ENCODE measurements around the gene PRL. TPM values are rescaled to one million over a fixed set of nuclear protein-coding genes. Genes with fewer than 3 reads are reported as not detected.

Gene PRL
- total and polyA plus RNA-seq, 2 donors: 1.1 to 10.5 TPM

DNA sequence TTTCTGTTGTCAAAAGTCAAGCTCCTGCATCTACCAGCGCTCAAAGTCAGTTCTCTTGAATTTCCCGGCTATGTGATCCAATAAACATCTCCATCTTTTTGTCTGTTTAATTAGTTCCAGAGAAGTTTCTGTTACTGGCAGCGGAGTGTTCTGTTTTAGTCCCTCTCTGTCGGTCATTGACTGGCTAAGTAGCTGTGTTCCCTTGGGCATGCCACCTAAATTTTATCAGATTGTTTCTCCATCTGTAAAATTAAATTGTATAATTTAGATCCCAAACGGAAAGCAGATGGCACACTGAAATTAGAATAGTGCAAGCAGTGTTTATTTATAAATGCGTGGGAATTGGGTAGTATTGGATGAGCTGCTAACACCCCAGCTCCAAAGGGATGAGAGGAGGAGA, 29.7 kb upstream of the PRL start:
- Histone ChIP-seq H3K27ac (ENCODE audit: low read depth in 1 of 2, low read length in 1 of 2) (no peak overlapping the region), H3K27me3 (ENCODE audit: control insufficient read depth in 2 of 2, insufficient read depth in 1 of 2, low read length in 1 of 2) (no peaks in the 10 kb centered on the region), H3K4me1 (ENCODE audit: control insufficient read depth in 2 of 2, insufficient read depth in 2 of 2, low read length in 2 of 2) (no peaks in the 10 kb centered on the region), H3K9me3 (ENCODE audit: control insufficient read depth in 2 of 2, insufficient read depth in 1 of 2, low read length in 1 of 2) (peaks cover 0 to 2% of the 10 kb centered on the region in 2 donors), H3K4me3 (ENCODE audit: low read length in 2 of 2) (no peak overlapping the region), H3K36me3 (ENCODE audit: control insufficient read depth in 2 of 2, insufficient read depth in 2 of 2, low read length in 1 of 2) (no peaks in the 10 kb centered on the region)
- no peak for DNase-seq (ENCODE audit: low read depth in 6 of 9, low spot score in 9 of 9)
- 97% methylated on average over 6 of the region's 6 CpGs for WGBS

DNA sequence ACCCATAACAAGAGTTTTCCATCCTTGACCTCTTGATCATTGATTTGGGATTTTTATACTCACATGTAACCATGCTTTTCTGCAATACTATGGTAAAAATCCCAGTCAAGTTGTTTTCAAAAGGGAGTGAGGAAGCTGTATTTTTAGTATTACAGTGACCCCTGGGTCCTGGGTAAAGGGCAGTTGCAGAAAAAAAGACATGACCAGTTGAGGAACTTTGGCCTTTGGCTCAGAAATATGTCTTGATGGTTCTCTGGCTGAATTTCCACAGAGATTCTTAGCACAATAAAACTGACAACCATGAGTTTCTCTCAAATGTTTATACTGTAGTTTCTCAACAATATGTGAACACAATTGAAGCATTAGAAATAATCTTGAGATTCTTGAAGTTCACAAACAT, 28.6 kb upstream of the PRL start:
- Histone ChIP-seq H3K27me3 (ENCODE audit: control insufficient read depth in 2 of 2, insufficient read depth in 1 of 2, low read length in 1 of 2) (no peaks in the 10 kb centered on the region), H3K4me1 (ENCODE audit: control insufficient read depth in 2 of 2, insufficient read depth in 2 of 2, low read length in 2 of 2) (no peaks in the 10 kb centered on the region), H3K36me3 (ENCODE audit: control insufficient read depth in 2 of 2, insufficient read depth in 2 of 2, low read length in 1 of 2) (no peaks in the 10 kb centered on the region), H3K9me3 (ENCODE audit: control insufficient read depth in 2 of 2, insufficient read depth in 1 of 2, low read length in 1 of 2) (peaks cover 0 to 2% of the 10 kb centered on the region in 2 donors), H3K4me3 (ENCODE audit: low read length in 2 of 2) (no peak overlapping the region), H3K27ac (ENCODE audit: low read depth in 1 of 2, low read length in 1 of 2) (no peak overlapping the region)
- DNase-seq (ENCODE audit: low read depth in 6 of 9, low spot score in 9 of 9): no peak

DNA sequence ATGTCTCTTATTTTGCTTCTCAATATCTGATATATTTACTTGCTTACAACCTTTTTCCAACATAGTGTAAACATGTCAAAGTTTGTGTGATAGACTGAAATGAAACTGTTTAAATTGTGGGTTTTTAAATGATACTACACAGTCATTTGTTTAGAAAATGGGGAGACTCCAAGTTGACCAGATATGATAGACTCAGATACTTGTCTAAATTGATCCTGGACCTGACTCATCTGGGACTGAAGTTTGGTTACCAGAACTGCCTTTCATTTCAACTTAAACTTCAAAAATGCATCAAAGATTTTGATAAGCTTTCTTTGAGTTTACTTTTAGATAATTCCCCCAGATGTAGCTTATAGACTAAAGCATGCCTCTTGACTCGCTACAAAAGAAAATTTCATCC, 27.0 kb upstream of the PRL start:
- Histone ChIP-seq H3K9me3 (ENCODE audit: control insufficient read depth in 2 of 2, insufficient read depth in 1 of 2, low read length in 1 of 2) (no peaks in the 10 kb centered on the region), H3K27ac (ENCODE audit: low read depth in 1 of 2, low read length in 1 of 2) (no peak overlapping the region), H3K27me3 (ENCODE audit: control insufficient read depth in 2 of 2, insufficient read depth in 1 of 2, low read length in 1 of 2) (no peaks in the 10 kb centered on the region), H3K4me1 (ENCODE audit: control insufficient read depth in 2 of 2, insufficient read depth in 2 of 2, low read length in 2 of 2) (no peaks in the 10 kb centered on the region), H3K4me3 (ENCODE audit: low read length in 2 of 2) (no peak overlapping the region), H3K36me3 (ENCODE audit: control insufficient read depth in 2 of 2, insufficient read depth in 2 of 2, low read length in 1 of 2) (no peaks in the 10 kb centered on the region)
- 97% methylated on average over 1 of the region's 1 CpG for WGBS
- DNase-seq (ENCODE audit: low read depth in 6 of 9, low spot score in 9 of 9): no peak

DNA sequence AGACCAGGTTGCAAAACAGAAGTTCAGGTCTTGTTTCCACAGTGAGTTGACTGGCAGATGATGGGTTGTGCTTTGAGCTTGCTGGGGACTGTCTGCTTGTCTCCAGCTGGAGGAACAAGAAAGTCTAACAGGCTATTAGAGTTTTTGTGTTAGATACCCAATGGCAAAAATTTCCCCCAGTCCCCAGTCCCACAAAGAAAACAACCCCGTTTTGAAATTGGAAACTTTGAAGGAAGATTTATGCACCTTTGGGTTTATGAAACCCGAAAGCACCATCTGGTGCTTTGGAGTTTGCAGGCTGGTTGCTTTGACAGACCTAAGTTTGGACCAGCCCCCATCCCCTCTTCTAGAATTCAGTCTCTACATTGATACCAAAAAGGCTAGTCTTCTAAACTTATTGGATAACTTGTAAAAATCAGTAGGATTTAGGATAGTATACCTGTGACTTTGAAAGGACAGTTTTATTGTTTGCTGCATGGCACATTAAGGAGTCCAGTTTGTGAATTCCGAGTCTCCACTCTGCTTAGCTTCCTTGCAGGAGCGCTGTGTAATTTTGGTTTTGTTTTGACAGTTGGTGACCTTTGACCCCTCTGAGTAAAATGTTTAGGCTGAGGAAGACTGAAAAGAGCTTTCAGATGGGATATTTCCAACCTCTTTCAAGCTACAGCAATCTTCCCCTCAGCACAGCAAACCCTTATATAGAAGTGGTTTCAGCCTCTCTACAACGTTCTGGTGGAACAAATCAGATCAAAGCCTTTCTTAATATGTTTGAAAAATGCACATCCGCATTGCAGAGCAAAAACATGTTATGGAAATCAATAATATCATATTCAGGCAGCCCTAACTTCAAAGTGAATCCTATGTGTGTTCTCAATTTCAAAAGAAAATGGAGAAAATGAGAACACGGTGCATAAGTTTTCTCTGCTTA, 25.5 kb upstream of the PRL start:
- WGBS: 79% methylated on average over 7 of the region's 7 CpGs
- Histone ChIP-seq H3K36me3 (ENCODE audit: control insufficient read depth in 2 of 2, insufficient read depth in 2 of 2, low read length in 1 of 2) (no peaks in the 10 kb centered on the region), H3K9me3 (ENCODE audit: control insufficient read depth in 2 of 2, insufficient read depth in 1 of 2, low read length in 1 of 2) (peaks cover 0 to 7% of the 10 kb centered on the region in 2 donors), H3K27ac (ENCODE audit: low read depth in 1 of 2, low read length in 1 of 2) (no peak overlapping the region), H3K27me3 (ENCODE audit: control insufficient read depth in 2 of 2, insufficient read depth in 1 of 2, low read length in 1 of 2) (no peaks in the 10 kb centered on the region), H3K4me1 (ENCODE audit: control insufficient read depth in 2 of 2, insufficient read depth in 2 of 2, low read length in 2 of 2) (no peaks in the 10 kb centered on the region), H3K4me3 (ENCODE audit: low read length in 2 of 2) (no peak overlapping the region)
- no peak for DNase-seq (ENCODE audit: low read depth in 6 of 9, low spot score in 9 of 9)

DNA sequence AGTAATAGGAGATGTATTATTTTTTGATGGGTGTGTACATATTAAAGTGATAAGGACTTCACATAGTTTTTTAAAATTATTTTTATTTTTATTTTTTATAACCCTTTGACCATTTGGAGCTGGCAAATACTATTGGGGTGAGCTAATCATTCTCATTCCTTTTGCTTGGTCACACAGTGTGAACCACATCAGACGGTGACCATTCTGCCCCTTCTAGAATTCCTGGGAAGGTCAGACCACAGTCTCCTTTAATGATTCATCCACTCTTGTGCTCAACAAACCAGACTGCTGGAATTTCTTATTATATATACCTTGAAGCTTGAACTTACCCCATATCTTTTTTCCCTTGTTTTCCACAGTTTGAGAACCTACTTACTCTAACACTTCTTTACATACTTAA, 23.9 kb upstream of the PRL start:
- Histone ChIP-seq H3K4me3 (ENCODE audit: low read length in 2 of 2) (no peak overlapping the region), H3K27ac (ENCODE audit: low read depth in 1 of 2, low read length in 1 of 2) (no peak overlapping the region), H3K27me3 (ENCODE audit: control insufficient read depth in 2 of 2, insufficient read depth in 1 of 2, low read length in 1 of 2) (no peaks in the 10 kb centered on the region), H3K9me3 (ENCODE audit: control insufficient read depth in 2 of 2, insufficient read depth in 1 of 2, low read length in 1 of 2) (peaks cover 0 to 7% of the 10 kb centered on the region in 2 donors), H3K36me3 (ENCODE audit: control insufficient read depth in 2 of 2, insufficient read depth in 2 of 2, low read length in 1 of 2) (no peaks in the 10 kb centered on the region), H3K4me1 (ENCODE audit: control insufficient read depth in 2 of 2, insufficient read depth in 2 of 2, low read length in 2 of 2) (no peaks in the 10 kb centered on the region)
- WGBS: 98% methylated on average over 1 of the region's 1 CpG
- no peak for DNase-seq (ENCODE audit: low read depth in 6 of 9, low spot score in 9 of 9)

DNA sequence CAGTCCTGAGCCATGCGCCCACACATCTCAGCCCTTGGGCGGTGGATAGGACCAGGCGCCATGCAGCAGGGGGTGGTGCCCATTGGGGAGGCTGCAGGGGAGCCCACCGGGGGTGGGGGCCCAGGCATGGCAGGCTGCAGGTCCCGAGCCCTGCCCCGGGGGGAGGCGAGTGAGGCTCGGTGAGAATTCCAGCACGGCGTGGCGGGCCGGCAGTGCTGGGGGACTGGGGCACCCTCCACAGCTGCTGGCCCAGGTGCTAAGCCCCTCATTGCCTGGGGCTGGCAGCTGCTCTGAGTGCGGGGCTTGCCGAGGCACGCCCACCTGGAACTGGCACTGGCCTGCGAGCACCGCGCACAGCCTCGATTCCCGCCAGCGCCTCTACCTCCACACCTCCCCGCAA, 21.6 kb upstream of the PRL start:
- H3K36me3 ChIP-seq (ENCODE audit: control insufficient read depth in 2 of 2, insufficient read depth in 2 of 2, low read length in 1 of 2): no peaks in the 10 kb centered on the region
- H3K27ac ChIP-seq (ENCODE audit: low read depth in 1 of 2, low read length in 1 of 2): no peak overlapping the region
- H3K9me3 ChIP-seq (ENCODE audit: control insufficient read depth in 2 of 2, insufficient read depth in 1 of 2, low read length in 1 of 2): peaks cover 0 to 12% of the 10 kb centered on the region in 2 donors
- WGBS: 90% methylated on average over 22 of the region's 22 CpGs
- no peak overlapping the region for H3K4me3 ChIP-seq (ENCODE audit: low read length in 2 of 2)
- H3K27me3 ChIP-seq (ENCODE audit: control insufficient read depth in 2 of 2, insufficient read depth in 1 of 2, low read length in 1 of 2): no peaks in the 10 kb centered on the region
- no peak for DNase-seq (ENCODE audit: low read depth in 6 of 9, low spot score in 9 of 9)
- no peaks in the 10 kb centered on the region for H3K4me1 ChIP-seq (ENCODE audit: control insufficient read depth in 2 of 2, insufficient read depth in 2 of 2, low read length in 2 of 2)

DNA sequence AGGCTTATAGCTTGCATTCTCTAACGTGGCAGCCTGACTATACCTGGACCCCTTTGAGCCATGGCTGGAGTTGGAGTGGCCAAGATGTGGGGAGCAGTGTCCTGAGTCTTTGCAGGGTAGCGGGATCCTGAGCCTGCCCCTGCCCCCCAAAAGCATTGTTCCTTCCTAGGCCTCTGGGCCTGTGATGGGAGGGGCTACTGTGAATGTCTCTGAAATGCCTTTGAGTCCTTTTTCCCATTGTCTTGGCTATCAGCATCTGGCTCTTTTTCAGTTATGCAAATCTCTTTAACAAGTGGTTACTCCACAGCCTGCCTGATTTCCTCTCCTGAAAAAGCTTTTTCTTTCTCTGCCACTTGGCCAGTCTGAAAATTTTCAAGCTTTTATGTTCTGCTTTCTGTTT, 17.0 kb upstream of the PRL start:
- H3K4me3 ChIP-seq (ENCODE audit: low read length in 2 of 2): no peak overlapping the region
- H3K4me1 ChIP-seq (ENCODE audit: control insufficient read depth in 2 of 2, insufficient read depth in 2 of 2, low read length in 2 of 2): no peaks in the 10 kb centered on the region
- no peak for DNase-seq (ENCODE audit: low read depth in 6 of 9, low spot score in 9 of 9)
- H3K9me3 ChIP-seq (ENCODE audit: control insufficient read depth in 2 of 2, insufficient read depth in 1 of 2, low read length in 1 of 2): peaks cover 0 to 18% of the 10 kb centered on the region in 2 donors
- no peaks in the 10 kb centered on the region for H3K36me3 ChIP-seq (ENCODE audit: control insufficient read depth in 2 of 2, insufficient read depth in 2 of 2, low read length in 1 of 2)
- WGBS: 98% methylated on average over 2 of the region's 2 CpGs
- H3K27me3 ChIP-seq (ENCODE audit: control insufficient read depth in 2 of 2, insufficient read depth in 1 of 2, low read length in 1 of 2): no peaks in the 10 kb centered on the region
- no peak overlapping the region for H3K27ac ChIP-seq (ENCODE audit: low read depth in 1 of 2, low read length in 1 of 2)

DNA sequence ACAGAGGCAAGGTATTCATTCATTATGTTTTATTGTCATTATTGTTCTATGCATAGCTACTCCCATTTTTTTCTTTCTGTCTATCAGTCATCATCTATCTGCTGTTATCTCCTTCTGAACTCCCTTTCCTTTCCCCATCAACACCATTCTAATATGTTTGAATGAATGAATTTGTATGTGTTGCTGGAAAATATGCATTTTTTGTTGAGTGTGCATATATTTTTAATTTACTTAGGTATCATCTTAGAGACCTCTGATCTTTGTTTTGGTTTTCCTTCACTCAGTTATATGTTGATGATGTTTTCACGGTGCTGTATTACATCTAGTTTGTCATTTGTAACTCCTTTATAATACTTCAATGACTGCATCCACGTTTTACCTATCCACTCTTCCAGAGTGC, 12.1 kb upstream of the PRL start:
- no peak for DNase-seq (ENCODE audit: low read depth in 6 of 9, low spot score in 9 of 9)
- H3K27me3 ChIP-seq (ENCODE audit: control insufficient read depth in 2 of 2, insufficient read depth in 1 of 2, low read length in 1 of 2): no peaks in the 10 kb centered on the region
- no peaks in the 10 kb centered on the region for H3K4me1 ChIP-seq (ENCODE audit: control insufficient read depth in 2 of 2, insufficient read depth in 2 of 2, low read length in 2 of 2)
- H3K36me3 ChIP-seq (ENCODE audit: control insufficient read depth in 2 of 2, insufficient read depth in 2 of 2, low read length in 1 of 2): no peaks in the 10 kb centered on the region
- H3K27ac ChIP-seq (ENCODE audit: low read depth in 1 of 2, low read length in 1 of 2): no peak overlapping the region
- H3K9me3 ChIP-seq (ENCODE audit: control insufficient read depth in 2 of 2, insufficient read depth in 1 of 2, low read length in 1 of 2): peaks cover 0 to 11% of the 10 kb centered on the region in 2 donors
- H3K4me3 ChIP-seq (ENCODE audit: low read length in 2 of 2): no peak overlapping the region
- 98% methylated on average over 2 of the region's 2 CpGs for WGBS

DNA sequence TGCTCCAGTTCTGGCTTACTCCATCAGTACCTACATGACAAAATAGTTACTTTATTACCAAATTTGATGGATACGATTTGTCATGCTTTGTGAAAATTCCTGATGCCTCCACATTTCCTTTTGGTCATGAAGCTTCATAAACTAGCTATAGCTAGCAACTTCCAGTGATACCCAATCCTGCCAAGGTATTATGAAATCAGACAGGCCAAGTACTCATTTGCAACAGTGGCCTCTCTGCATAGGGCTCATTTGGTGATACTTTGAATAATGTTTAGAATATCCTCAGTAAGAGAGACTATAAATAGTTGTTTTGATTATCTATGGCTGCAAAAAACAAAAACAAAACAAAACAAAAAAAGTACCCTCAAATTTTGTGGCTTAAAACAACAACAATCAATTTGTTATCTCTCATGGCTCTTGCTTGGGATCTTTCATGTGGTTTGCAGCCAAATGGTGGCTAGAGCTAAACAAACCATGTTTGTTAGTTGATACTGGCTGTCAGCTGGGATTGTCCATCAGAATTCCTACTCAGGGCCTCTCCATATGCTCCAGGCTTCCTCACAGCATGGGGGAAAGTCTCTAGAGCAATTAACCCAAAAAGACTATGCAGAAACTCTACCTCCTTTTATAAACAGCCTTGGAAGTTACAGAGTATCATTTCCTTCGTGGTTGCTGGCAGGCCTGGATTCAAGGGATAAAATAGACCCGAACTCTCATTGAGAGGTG, 10.1 kb upstream of the PRL start:
- Histone ChIP-seq H3K9me3 (ENCODE audit: control insufficient read depth in 2 of 2, insufficient read depth in 1 of 2, low read length in 1 of 2) (peaks cover 0 to 2% of the 10 kb centered on the region in 2 donors), H3K27ac (ENCODE audit: low read depth in 1 of 2, low read length in 1 of 2) (no peak overlapping the region), H3K27me3 (ENCODE audit: control insufficient read depth in 2 of 2, insufficient read depth in 1 of 2, low read length in 1 of 2) (no peaks in the 10 kb centered on the region), H3K4me3 (ENCODE audit: low read length in 2 of 2) (no peak overlapping the region), H3K4me1 (ENCODE audit: control insufficient read depth in 2 of 2, insufficient read depth in 2 of 2, low read length in 2 of 2) (peaks cover 2 to 4% of the 10 kb centered on the region in 2 donors), H3K36me3 (ENCODE audit: control insufficient read depth in 2 of 2, insufficient read depth in 2 of 2, low read length in 1 of 2) (no peaks in the 10 kb centered on the region)
- DNase-seq (ENCODE audit: low read depth in 6 of 9, low spot score in 9 of 9): no peak
- WGBS: 95% methylated on average over 3 of the region's 3 CpGs
